GM12864 (cell line): Measurements from ENCODE around the gene MYF5.

Experiments used
- DNase-seq: peaks from one replicate; pipeline ENCODE4 v3.0.0-alpha.2; 2011; ENCODE audit warnings: low read depth
- H3K4me3 ChIP-seq: 2 replicates; pipeline ENCODE4 v1.5.1; 2011; ENCODE audit warnings: mild to moderate bottlenecking, low read depth, low read length, control low read depth
- TF ChIP-seq, protein P1 (sequence below): IDR thresholded peaks from 2 replicates; pipeline ENCODE4 v1.5.1; 2011; ENCODE audit warnings: low read depth, mild to moderate bottlenecking, moderate library complexity, low read length, control low read depth, inconsistent platforms; ENCODE audit errors: missing control alignments

MYF5 gene

GRCh38 chr12:80698847-80699542, 17.7 kb upstream of the MYF5 start:
- no peak for DNase-seq
- TF ChIP-seq, protein P1, sequence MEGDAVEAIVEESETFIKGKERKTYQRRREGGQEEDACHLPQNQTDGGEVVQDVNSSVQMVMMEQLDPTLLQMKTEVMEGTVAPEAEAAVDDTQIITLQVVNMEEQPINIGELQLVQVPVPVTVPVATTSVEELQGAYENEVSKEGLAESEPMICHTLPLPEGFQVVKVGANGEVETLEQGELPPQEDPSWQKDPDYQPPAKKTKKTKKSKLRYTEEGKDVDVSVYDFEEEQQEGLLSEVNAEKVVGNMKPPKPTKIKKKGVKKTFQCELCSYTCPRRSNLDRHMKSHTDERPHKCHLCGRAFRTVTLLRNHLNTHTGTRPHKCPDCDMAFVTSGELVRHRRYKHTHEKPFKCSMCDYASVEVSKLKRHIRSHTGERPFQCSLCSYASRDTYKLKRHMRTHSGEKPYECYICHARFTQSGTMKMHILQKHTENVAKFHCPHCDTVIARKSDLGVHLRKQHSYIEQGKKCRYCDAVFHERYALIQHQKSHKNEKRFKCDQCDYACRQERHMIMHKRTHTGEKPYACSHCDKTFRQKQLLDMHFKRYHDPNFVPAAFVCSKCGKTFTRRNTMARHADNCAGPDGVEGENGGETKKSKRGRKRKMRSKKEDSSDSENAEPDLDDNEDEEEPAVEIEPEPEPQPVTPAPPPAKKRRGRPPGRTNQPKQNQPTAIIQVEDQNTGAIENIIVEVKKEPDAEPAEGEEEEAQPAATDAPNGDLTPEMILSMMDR, result no peak
- H3K4me3 ChIP-seq, result no peak overlapping the region

DNA sequence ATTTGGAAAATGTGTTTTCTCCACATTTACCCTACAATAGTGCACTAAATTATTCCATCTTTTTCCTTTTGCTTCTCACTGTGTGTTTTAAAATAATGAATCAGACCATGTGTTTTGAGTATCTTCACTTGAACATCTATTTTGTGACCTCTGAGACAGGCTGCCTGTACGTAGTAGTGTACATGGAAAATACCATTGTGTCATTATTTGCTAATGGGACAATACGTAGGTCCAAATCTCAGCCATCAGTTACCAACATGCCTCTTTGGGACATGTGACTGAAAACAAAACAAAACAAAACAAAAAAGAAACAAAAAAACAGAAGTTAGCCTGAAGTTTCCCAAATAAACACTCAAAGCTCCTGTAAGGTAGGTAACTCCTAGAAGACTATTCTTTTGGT, 16.4 kb upstream of the MYF5 start:
- TF ChIP-seq, protein P1, result no peak
- peak; percentile 18 for DNase-seq
- no peak overlapping the region for H3K4me3 ChIP-seq

DNA sequence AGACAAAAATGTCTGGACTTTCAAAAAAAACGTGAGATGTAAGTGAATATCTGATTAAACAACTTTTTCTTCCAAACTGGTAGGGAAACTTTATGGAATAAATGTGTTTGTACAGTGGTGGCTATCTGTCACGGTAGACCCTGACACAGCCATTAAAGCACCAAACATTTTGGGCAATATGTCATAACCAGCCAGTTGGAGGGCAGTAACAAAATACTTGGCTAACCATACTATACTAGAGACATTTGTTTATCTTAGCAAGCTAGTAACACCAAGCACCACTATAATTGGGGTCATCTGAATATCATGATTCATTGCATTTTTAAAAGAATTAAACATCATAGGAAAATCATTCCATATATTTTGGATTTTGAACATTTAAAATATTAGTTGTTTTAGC, 15.3 kb upstream of the MYF5 start:
- TF ChIP-seq, protein P1, result no peak
- no peak overlapping the region for H3K4me3 ChIP-seq
- no peak for DNase-seq

DNA sequence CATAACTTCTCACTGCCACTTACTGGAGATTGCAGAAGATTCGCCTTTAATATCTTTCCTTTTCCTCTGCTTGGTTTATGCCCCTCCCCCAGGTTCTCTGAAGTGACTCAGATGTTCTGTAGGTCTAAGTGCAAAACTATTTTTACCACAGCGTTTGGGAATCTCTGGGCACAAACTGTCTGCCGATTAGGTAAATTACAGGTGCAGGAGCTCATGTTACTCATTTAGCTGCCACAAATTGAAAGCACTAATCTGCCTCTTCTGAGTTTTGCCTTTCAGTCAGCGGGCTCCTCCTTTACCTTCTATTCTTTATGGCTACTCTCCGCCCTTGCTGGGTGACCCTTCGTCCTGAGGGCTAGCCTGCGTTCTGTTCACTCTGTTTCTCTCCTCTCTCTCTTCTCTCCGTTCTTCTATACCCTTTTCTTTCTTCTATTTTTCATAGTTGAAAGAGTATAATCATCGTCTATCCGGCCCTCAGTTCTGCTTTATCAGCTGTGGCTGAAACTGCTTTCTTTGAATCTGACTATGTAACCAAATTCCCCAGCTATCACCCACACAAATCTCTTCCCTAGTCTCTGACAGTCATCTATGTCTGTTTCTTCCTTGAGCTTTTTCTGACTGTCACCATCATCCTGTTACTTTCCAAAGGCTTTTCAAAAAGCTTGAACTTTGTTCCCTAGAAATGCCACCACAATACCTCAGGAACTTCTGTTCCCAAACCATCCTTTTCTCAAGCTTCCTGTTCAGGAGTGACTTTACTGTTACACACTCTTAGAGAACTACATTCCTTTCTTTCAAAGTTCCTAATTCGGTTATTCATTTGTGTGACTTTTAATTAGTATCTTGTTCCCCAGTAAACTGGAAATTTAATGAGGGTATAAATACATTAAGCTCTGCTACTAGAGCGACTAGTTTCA, 13.6 kb upstream of the MYF5 start:
- DNase-seq, result peak; percentile 49
- H3K4me3 ChIP-seq, result peak overlapping the region; percentile 60
- TF ChIP-seq, protein P1, result no peak

DNA sequence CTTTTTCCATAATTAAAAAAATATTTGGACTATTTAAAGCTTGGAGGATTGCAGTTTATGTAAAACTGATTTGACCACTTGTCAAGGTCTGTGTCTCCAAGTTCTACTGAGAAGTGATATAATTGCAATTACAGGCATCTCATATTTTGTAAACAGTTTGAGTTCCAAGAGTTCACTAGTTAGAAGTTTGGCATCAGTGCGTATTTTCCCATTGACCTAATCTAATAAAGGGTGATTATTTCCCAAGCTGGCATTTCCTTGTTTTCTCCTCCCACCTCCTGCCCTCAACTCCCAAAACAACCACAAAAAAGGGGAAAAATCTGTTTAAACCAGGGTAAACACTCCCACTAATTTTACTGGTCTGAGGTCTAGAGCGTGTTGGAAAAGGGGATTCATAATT, 12.3 kb upstream of the MYF5 start:
- DNase-seq, result no peak
- H3K4me3 ChIP-seq, result no peak overlapping the region
- TF ChIP-seq, protein P1, result no peak

- H3K4me3 ChIP-seq, result no peak within 1 kb of the TSS; the same call in 1 of the 2 replicates
- no peak for DNase-seq
These were observed 9.4 kb upstream of the MYF5 start, which contains the start of gene MYF6 for GRCh38 chr12:80707126-80707829. Gene MYF6, plus strand, starts transcription at chr12:80707634. Its CDS starts 86 bp downstream, at chr12:80707720.

More at GRCh38 chr12:80707126-80707829, 9.4 kb upstream of the MYF5 start, which contains the start of gene MYF6:
- TF ChIP-seq, protein P1, result no peak
